HCT116 (cell line): ENCODE data around the gene CACNG3. TPM values are rescaled to one million over a fixed set of nuclear protein-coding genes. Genes with fewer than 3 reads are reported as not detected.

Source experiments
- ATAC-seq: fragments of 200-7000 bp; cut with Tn5 transposase; 2 replicates; pipeline ENCODE4 v1.9.1; 2020; ENCODE audit warnings: mild to moderate bottlenecking, moderate library complexity
- BruUV-seq: library from RNA; stranded (reverse); fragments of 400-500 nt; replicated peaks from 2 replicates; lab custom pipeline; 2021; lab: Mats Ljungman, UMichigan
- CTCF ChIA-PET: fragments of 300-600 bp; sonication (Branson Sonifier 250); formaldehyde crosslinking; loops from one replicate; lab custom pipeline; 2021; ENCODE audit warnings: antibody characterized with exemption; lab: Charles Lee
- POLR2A ChIA-PET: fragments of 300-600, 350-600 bp; sonication (Branson Sonifier 250); formaldehyde crosslinking; loops from one replicate; lab custom pipeline; 2021; ENCODE audit warnings: antibody characterized with exemption; lab: Charles Lee
- RAD21 ChIA-PET, 2 experiments: fragments of 300-600 bp; sonication (Branson Sonifier 250); formaldehyde crosslinking; loops; one replicate each; lab custom pipeline; 2023; ENCODE audit warnings: low total read pairs in 2 of 2; ENCODE audit not compliant: uncharacterized antibody in 2 of 2, unreplicated experiment in 2 of 2, low non-redundant PET in 1 of 2; lab: Charles Lee
- DNase-seq: peaks from one replicate; pipeline ENCODE4 v3.0.0-alpha.2; 2010; ENCODE audit warnings: low read depth, low spot score
- H2AFZ ChIP-seq: fragments of 200-600 bp; shearing (Covaris generic), sonication (generic); 2 replicates; pipeline ENCODE4 v1.6.1; 2017; ENCODE audit warnings: low read depth, mixed run types, mixed read lengths, antibody characterized with exemption, low read length; ENCODE audit not compliant: poor library complexity, severe bottlenecking
- H3K27ac ChIP-seq: 2 replicates; pipeline ENCODE4 v1.5.1; 2012; ENCODE audit warnings: low read depth, low read length
- H3K27me3 ChIP-seq: fragments of 200-600 bp; sonication (generic); 2 replicates; pipeline ENCODE4 v1.6.1; 2016; ENCODE audit warnings: mixed run types, low read length, mixed read lengths; ENCODE audit not compliant: insufficient read depth
- H3K36me3 ChIP-seq, 2 experiments: fragments of 200-500 bp in 1 of 2; fragments of 200-600 bp in 1 of 2; sonication (Bioruptor generic) in 1 of 2; sonication (generic) in 1 of 2; 2 replicates each; pipeline versions ENCODE4 v1.5.1 to v1.6.1; 2014 to 2016; ENCODE audit warnings: low read length in 2 of 2, inconsistent platforms in 1 of 2, mixed read lengths in 1 of 2, mixed run types in 1 of 2; ENCODE audit not compliant: insufficient read depth in 2 of 2, control insufficient read depth in 1 of 2
- H3K4me1 ChIP-seq, 2 experiments: fragments of 200-600 bp in 1 of 2; sonication (generic) in 1 of 2; 2 replicates each; pipeline versions ENCODE4 v1.5.1 to v1.6.1; 2012 to 2017; ENCODE audit warnings: low read length in 2 of 2, inconsistent platforms in 1 of 2, mild to moderate bottlenecking in 1 of 2, mixed read lengths in 1 of 2, mixed run types in 1 of 2, moderate library complexity in 1 of 2; ENCODE audit not compliant: insufficient read depth in 2 of 2, control insufficient read depth in 1 of 2
- H3K4me2 ChIP-seq: fragments of 200-600 bp; sonication (generic); 2 replicates; pipeline ENCODE4 v1.6.1; 2017; ENCODE audit warnings: mixed run types, low read length, mixed read lengths
- H3K4me3 ChIP-seq, 2 experiments: fragments of 200-600 bp in 1 of 2; sonication (generic) in 1 of 2; replicated peaks in 1 of 2; 2 replicates each; pipeline ENCODE4 v1.5.1; 2011 to 2016; ENCODE audit warnings: low read length in 2 of 2, control low read depth in 1 of 2, low read depth in 1 of 2, mild to moderate bottlenecking in 1 of 2, mixed read lengths in 1 of 2, mixed run types in 1 of 2
- H3K79me2 ChIP-seq: fragments of 200-600 bp; sonication (generic); 2 replicates; pipeline ENCODE4 v1.6.1; 2017; ENCODE audit warnings: mild to moderate bottlenecking, mixed run types, low read length, moderate library complexity, mixed read lengths; ENCODE audit not compliant: insufficient read depth
- H3K9ac ChIP-seq: fragments of 200-600 bp; sonication (generic); 2 replicates; pipeline ENCODE4 v1.6.1; 2016; ENCODE audit warnings: low read length, mixed read lengths
- H3K9me2 ChIP-seq: fragments of 200-600 bp; sonication (generic), shearing (Covaris generic); 2 replicates; pipeline ENCODE4 v1.6.1; 2017; ENCODE audit warnings: mixed run types, mild to moderate bottlenecking, moderate library complexity; ENCODE audit not compliant: insufficient read depth
- H3K9me3 ChIP-seq, 2 experiments: fragments of 200-500 bp in 1 of 2; fragments of 200-600 bp in 1 of 2; sonication (Bioruptor generic) in 1 of 2; sonication (generic) in 1 of 2; 2 replicates each; pipeline ENCODE4 v1.6.1; 2014 to 2017; ENCODE audit warnings: low read length in 2 of 2, mixed read lengths in 2 of 2, inconsistent platforms in 1 of 2, low read depth in 1 of 2, mild to moderate bottlenecking in 1 of 2, mixed run types in 1 of 2, moderate library complexity in 1 of 2; ENCODE audit not compliant: control insufficient read depth in 1 of 2, insufficient read depth in 1 of 2
- H4K20me1 ChIP-seq: fragments of 200-600 bp; sonication (generic), shearing (Covaris generic); 2 replicates; pipeline ENCODE4 v1.6.1; 2017; ENCODE audit warnings: mixed run types, mild to moderate bottlenecking, moderate library complexity; ENCODE audit not compliant: insufficient read depth
- CBX3 ChIP-seq: IDR thresholded peaks from 2 replicates; pipeline ENCODE4 v1.6.1; 2012; ENCODE audit warnings: low read depth
- EGR1 ChIP-seq: IDR thresholded peaks from 2 replicates; pipeline ENCODE4 v1.6.1; 2012; ENCODE audit warnings: low read depth
- ELF1 ChIP-seq: IDR thresholded peaks from 2 replicates; pipeline ENCODE4 v1.6.1; 2012; ENCODE audit warnings: low read depth, borderline replicate concordance
- EZH2 ChIP-seq: fragments of 200-600 bp; sonication (generic); IDR thresholded peaks from 2 replicates; pipeline ENCODE4 v1.6.1; 2017; ENCODE audit warnings: antibody characterized with exemption, mixed run types
- FOSL1 ChIP-seq: IDR thresholded peaks from 2 replicates; pipeline ENCODE4 v1.6.1; 2012; ENCODE audit warnings: low read depth
- POLR2A ChIP-seq: IDR thresholded peaks from 2 replicates; pipeline ENCODE4 v1.7.0; 2011; ENCODE audit warnings: borderline replicate concordance; ENCODE audit not compliant: insufficient read depth, insufficient read length; ENCODE audit errors: extremely low read depth
- POLR2AphosphoS5 ChIP-seq: IDR thresholded peaks from 2 replicates; pipeline ENCODE4 v1.6.1; 2011; ENCODE audit warnings: mild to moderate bottlenecking, low read depth, low read length, moderate library complexity
- RAD21 ChIP-seq: IDR thresholded peaks from 2 replicates; pipeline ENCODE4 v1.6.1; 2012; ENCODE audit warnings: low read depth, mild to moderate bottlenecking
- SIN3A ChIP-seq: IDR thresholded peaks from 2 replicates; pipeline ENCODE4 v1.6.1; 2012; ENCODE audit warnings: low read depth
- SP1 ChIP-seq: IDR thresholded peaks from 2 replicates; pipeline ENCODE4 v1.6.1; 2012; ENCODE audit warnings: low read depth
- SRF ChIP-seq: IDR thresholded peaks from 2 replicates; pipeline ENCODE4 v1.6.1; 2012; ENCODE audit warnings: low read depth
- YY1 ChIP-seq: IDR thresholded peaks from 2 replicates; pipeline ENCODE4 v1.6.1; 2011; ENCODE audit warnings: low read length, low read depth, moderate library complexity, mild to moderate bottlenecking; ENCODE audit not compliant: insufficient replicate concordance; ENCODE audit errors: extremely low read depth
- ZFX ChIP-seq: fragments of 450-650 bp; IDR thresholded peaks from 2 replicates; pipeline ENCODE4 v1.6.1; 2017
- ZNF274 ChIP-seq: fragments of 200-500 bp; sonication (Bioruptor generic); IDR thresholded peaks from 2 replicates; pipeline ENCODE4 v1.6.1; 2014; ENCODE audit warnings: mild to moderate bottlenecking, low read depth, low read length, inconsistent platforms
- intact Hi-C: fragments of 100-400 bp; cut with micrococcal nuclease; formaldehyde crosslinking; loops from 2 replicates; pipeline ENCODE4 v1.10.0; 2022
- total RNA-seq: library from RNA; stranded (reverse); gene quantifications from one replicate; pipeline ENCODE4 v1.2.1, GENCODE V29; 2021; ENCODE audit not compliant: unreplicated experiment
- TF ChIP-seq, protein P1 (sequence below): IDR thresholded peaks from 2 replicates; pipeline ENCODE4 v1.6.1; 2012
- TF ChIP-seq, protein P2 (sequence below): IDR thresholded peaks from 2 replicates; pipeline ENCODE4 v1.6.1; 2012; ENCODE audit warnings: low read depth
- TF ChIP-seq, protein P3 (sequence below), 3 experiments: fragments of 200-600 bp in 1 of 3; sonication (generic) in 1 of 3; IDR thresholded peaks in 2 of 3; conservative IDR thresholded peaks in 1 of 3; 2 replicates each; pipeline ENCODE4 v1.5.1; 2012 to 2017; ENCODE audit warnings: low read depth in 2 of 3, low read length in 2 of 3, antibody characterized with exemption in 1 of 3, borderline replicate concordance in 1 of 3, control low read depth in 1 of 3, mild to moderate bottlenecking in 1 of 3, mixed read lengths in 1 of 3, mixed run types in 1 of 3, moderate library complexity in 1 of 3; ENCODE audit not compliant: insufficient read depth in 1 of 3
- TF ChIP-seq, protein P4 (sequence below): IDR thresholded peaks from 2 replicates; pipeline ENCODE4 v1.6.1; 2012

The CACNG3 gene
- total RNA-seq, 1 experiment from 2014 or later, result not detected

DNA sequence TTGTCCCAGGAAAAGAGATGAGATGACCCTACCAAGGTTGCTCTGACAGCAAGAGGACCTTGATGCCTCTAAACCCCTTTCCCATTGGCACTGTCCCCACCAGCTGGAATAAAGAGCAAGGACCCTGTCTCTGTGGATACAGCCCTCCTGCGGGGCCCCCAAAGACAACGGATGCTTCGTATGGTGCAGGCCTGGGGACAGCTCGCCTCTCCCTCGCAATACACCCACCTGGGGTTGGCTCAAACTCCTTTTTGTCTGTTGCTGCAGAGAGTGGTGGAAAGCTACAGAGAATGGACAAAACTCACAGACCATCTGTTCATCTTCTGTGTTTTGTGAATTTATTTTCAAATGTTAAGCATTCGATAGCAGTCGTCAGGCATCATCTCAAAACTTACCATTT, 27.6 kb upstream of the CACNG3 start:
- H2AFZ ChIP-seq, result no peak overlapping the region
- no peaks in the 10 kb centered on the region for H3K9me3 ChIP-seq
- H3K27ac ChIP-seq, result no peak overlapping the region
- H3K4me3 ChIP-seq, result no peak overlapping the region
- intact Hi-C loops, result no loop called here
- H3K4me2 ChIP-seq, result no peak overlapping the region
- H4K20me1 ChIP-seq, result no peaks in the 10 kb centered on the region
- H3K4me1 ChIP-seq, result no peaks in the 10 kb centered on the region
- no peaks in the 10 kb centered on the region for H3K9me2 ChIP-seq
- POLR2A ChIA-PET, result no interaction called here
- no peak for ATAC-seq
- no peaks in the 10 kb centered on the region for H3K79me2 ChIP-seq
- H3K27me3 ChIP-seq, result peaks cover 24% of the 10 kb centered on the region; the same call in 1 of the 2 replicates
- TF ChIP-seq, protein P1, sequence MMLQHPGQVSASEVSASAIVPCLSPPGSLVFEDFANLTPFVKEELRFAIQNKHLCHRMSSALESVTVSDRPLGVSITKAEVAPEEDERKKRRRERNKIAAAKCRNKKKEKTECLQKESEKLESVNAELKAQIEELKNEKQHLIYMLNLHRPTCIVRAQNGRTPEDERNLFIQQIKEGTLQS, result no peak
- no peak for TF ChIP-seq ELF1
- TF ChIP-seq, protein P2, sequence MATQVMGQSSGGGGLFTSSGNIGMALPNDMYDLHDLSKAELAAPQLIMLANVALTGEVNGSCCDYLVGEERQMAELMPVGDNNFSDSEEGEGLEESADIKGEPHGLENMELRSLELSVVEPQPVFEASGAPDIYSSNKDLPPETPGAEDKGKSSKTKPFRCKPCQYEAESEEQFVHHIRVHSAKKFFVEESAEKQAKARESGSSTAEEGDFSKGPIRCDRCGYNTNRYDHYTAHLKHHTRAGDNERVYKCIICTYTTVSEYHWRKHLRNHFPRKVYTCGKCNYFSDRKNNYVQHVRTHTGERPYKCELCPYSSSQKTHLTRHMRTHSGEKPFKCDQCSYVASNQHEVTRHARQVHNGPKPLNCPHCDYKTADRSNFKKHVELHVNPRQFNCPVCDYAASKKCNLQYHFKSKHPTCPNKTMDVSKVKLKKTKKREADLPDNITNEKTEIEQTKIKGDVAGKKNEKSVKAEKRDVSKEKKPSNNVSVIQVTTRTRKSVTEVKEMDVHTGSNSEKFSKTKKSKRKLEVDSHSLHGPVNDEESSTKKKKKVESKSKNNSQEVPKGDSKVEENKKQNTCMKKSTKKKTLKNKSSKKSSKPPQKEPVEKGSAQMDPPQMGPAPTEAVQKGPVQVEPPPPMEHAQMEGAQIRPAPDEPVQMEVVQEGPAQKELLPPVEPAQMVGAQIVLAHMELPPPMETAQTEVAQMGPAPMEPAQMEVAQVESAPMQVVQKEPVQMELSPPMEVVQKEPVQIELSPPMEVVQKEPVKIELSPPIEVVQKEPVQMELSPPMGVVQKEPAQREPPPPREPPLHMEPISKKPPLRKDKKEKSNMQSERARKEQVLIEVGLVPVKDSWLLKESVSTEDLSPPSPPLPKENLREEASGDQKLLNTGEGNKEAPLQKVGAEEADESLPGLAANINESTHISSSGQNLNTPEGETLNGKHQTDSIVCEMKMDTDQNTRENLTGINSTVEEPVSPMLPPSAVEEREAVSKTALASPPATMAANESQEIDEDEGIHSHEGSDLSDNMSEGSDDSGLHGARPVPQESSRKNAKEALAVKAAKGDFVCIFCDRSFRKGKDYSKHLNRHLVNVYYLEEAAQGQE, result no peak
- TF ChIP-seq RAD21, result no peak
- no peak for TF ChIP-seq POLR2A
- TF ChIP-seq SIN3A, result no peak
- no peak for TF ChIP-seq EZH2
- TF ChIP-seq, protein P3, sequence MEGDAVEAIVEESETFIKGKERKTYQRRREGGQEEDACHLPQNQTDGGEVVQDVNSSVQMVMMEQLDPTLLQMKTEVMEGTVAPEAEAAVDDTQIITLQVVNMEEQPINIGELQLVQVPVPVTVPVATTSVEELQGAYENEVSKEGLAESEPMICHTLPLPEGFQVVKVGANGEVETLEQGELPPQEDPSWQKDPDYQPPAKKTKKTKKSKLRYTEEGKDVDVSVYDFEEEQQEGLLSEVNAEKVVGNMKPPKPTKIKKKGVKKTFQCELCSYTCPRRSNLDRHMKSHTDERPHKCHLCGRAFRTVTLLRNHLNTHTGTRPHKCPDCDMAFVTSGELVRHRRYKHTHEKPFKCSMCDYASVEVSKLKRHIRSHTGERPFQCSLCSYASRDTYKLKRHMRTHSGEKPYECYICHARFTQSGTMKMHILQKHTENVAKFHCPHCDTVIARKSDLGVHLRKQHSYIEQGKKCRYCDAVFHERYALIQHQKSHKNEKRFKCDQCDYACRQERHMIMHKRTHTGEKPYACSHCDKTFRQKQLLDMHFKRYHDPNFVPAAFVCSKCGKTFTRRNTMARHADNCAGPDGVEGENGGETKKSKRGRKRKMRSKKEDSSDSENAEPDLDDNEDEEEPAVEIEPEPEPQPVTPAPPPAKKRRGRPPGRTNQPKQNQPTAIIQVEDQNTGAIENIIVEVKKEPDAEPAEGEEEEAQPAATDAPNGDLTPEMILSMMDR (IDR thresholded peaks at IDR 0.05 in 2 of 3, conservative IDR thresholded peaks at IDR 0.05 in 1 of 3; ENCODE audit: borderline replicate concordance in 1 of 3, insufficient read depth in 1 of 3, low read depth in 2 of 3, low read length in 2 of 3), result no peak
- TF ChIP-seq EGR1, result no peak
- no peak for TF ChIP-seq SP1
- TF ChIP-seq CBX3, result no peak
- TF ChIP-seq SRF, result no peak
- TF ChIP-seq ZFX, result no peak
- no peak for TF ChIP-seq ZNF274
- no peak for TF ChIP-seq FOSL1
- TF ChIP-seq, protein P4, sequence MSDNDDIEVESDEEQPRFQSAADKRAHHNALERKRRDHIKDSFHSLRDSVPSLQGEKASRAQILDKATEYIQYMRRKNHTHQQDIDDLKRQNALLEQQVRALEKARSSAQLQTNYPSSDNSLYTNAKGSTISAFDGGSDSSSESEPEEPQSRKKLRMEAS, result no peak
- TF ChIP-seq YY1, result no peak
- no peak for TF ChIP-seq POLR2AphosphoS5
- TF ChIP-seq, all 23 proteins: peak for 0
- ChIA-PET RAD21 (no interaction called here), CTCF (no interaction called here)
- no TSS peak for BruUV-seq
- H3K36me3 ChIP-seq, result no peaks in the 10 kb centered on the region
- no peak overlapping the region for H3K9ac ChIP-seq
- DNase-seq, result no peak
